Hepatocyte (in vitro differentiated cells): ENCODE data around the gene MOB4. TPM values are rescaled to one million over a fixed set of nuclear protein-coding genes. Genes with fewer than 3 reads are reported as not detected.

ENCODE experiments used
- DNase-seq: peaks from one replicate; pipeline ENCODE4 v3.0.0-alpha.2; 2016; ENCODE audit warnings: low spot score
- H2AFZ ChIP-seq: fragments of 200-600 bp; sonication (generic); 2 replicates; pipeline ENCODE4 v1.6.0; 2016; ENCODE audit warnings: antibody characterized with exemption, mild to moderate bottlenecking
- H3K27ac ChIP-seq: fragments of 200-600 bp; sonication (generic); 2 replicates; pipeline ENCODE4 v1.5.1; 2016; ENCODE audit warnings: mild to moderate bottlenecking
- H3K27me3 ChIP-seq: fragments of 200-600 bp; sonication (generic); 2 replicates; pipeline ENCODE4 v1.6.1; 2016
- H3K36me3 ChIP-seq: fragments of 200-600 bp; sonication (generic); replicated peaks from 2 replicates; pipeline ENCODE4 v1.5.1; 2016; ENCODE audit warnings: low read depth; ENCODE audit not compliant: insufficient read depth
- H3K4me1 ChIP-seq: fragments of 200-600 bp; sonication (generic); 2 replicates; pipeline ENCODE4 v1.5.1; 2016; ENCODE audit warnings: mild to moderate bottlenecking, moderate library complexity; ENCODE audit not compliant: insufficient read depth
- H3K4me2 ChIP-seq: fragments of 200-600 bp; sonication (generic); 2 replicates; pipeline ENCODE4 v1.6.0; 2016
- H3K4me3 ChIP-seq: fragments of 200-600 bp; sonication (generic); 2 replicates; pipeline ENCODE4 v1.5.1; 2016; ENCODE audit warnings: mild to moderate bottlenecking
- H3K79me2 ChIP-seq: fragments of 200-600 bp; sonication (generic); 2 replicates; pipeline ENCODE4 v1.6.0; 2017; ENCODE audit warnings: mild to moderate bottlenecking
- H3K9me2 ChIP-seq: fragments of 200-600 bp; sonication (generic); replicated peaks from 2 replicates; pipeline ENCODE4 v1.6.0; 2017; ENCODE audit warnings: mild to moderate bottlenecking; ENCODE audit not compliant: insufficient read depth
- H3K9me3 ChIP-seq: fragments of 200-600 bp; sonication (generic); 2 replicates; pipeline ENCODE4 v1.5.1; 2016; ENCODE audit warnings: low read depth, mild to moderate bottlenecking
- H4K20me1 ChIP-seq: fragments of 200-600 bp; sonication (generic); 2 replicates; pipeline ENCODE4 v1.6.0; 2016; ENCODE audit warnings: mild to moderate bottlenecking; ENCODE audit not compliant: insufficient read depth, poor library complexity, severe bottlenecking
- EZH2 ChIP-seq: fragments of 200-600 bp; sonication (generic); IDR thresholded peaks from 2 replicates; pipeline ENCODE4 v1.6.1; 2016; ENCODE audit warnings: antibody characterized with exemption, mild to moderate bottlenecking, borderline replicate concordance
- EZH2phosphoT487 ChIP-seq: fragments of 200-600 bp; sonication (generic); IDR thresholded peaks from one replicate; pipeline ENCODE4 v1.6.1; 2018; ENCODE audit warnings: antibody characterized with exemption, mild to moderate bottlenecking, low read depth, moderate library complexity; ENCODE audit not compliant: unreplicated experiment, severe bottlenecking
- WGBS: methylation state at CpG from one replicate; pipeline ENCODE4 v1.1.6; 2016; ENCODE audit warnings: low lambda C conversion rate; ENCODE audit errors: missing lambda C conversion rate; 5-methylcytosine and 5-hydroxymethylcytosine counted together
- polyA plus RNA-seq: library from polyadenylated mRNA; unstranded; fragments of >200 nt; fragmentation: Nextera tagmentation; extraction: Ambion mirVana; gene quantifications from 2 replicates; pipeline ENCODE4 v1.2.1, GENCODE V29; 2016
- total RNA-seq: library from RNA; depleted of rRNA; stranded (reverse); fragments of >200 nt; gene quantifications from 2 replicates; pipeline ENCODE4 v1.2.3, GENCODE V29; 2014
- TF ChIP-seq, protein P1 (sequence below): fragments of 200-600 bp; sonication (generic); IDR thresholded peaks from 2 replicates; pipeline ENCODE4 v1.5.1; 2016; ENCODE audit warnings: antibody characterized with exemption, mild to moderate bottlenecking; ENCODE audit not compliant: poor library complexity

Gene MOB4
- total and polyA plus RNA-seq, 2 experiments from 2014 or later, result 44.1 to 50.1 TPM

DNA sequence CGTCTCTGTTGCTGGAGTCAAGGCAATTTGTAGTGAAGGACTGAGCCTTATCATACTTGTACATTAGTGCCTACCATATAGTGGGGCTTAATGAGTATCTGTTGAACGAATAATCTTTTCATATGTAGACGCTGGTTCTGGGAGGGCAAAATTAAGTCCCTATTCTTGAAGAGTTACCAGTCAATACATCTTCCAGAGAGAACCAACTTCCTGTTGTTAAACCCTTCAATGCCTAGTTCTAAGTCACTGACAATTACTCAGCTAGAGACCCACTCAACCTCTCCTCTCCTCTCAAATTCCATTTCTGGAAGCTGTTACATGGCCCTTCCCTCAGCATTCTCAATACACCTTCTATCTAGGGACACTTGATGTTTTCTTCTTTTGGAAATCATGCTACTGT lies 1.1 kb upstream of the MOB4 start:
- peak overlapping the region; percentile 84 for H2AFZ ChIP-seq

DNA sequence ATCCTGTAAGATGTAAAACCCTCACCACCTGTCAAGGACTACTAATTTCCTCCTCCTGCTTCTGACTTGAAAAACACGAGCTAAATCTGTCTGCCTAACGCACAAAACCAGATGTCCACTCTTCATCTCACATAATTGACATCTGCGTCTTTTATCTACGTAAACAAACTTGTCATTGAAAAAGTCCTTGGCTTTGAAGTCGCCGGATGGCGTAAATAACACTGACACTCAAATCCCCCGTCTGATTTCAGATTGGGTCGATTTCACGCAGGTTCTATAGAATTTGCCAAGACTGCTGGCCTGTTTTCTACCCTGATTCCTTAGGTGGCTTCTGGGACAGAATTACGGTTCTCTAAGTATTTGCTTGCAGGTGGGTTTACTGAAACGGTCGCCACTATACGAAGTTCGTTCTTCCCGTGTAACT lies 539 bp upstream of the MOB4 start:
- H2AFZ ChIP-seq, result peak overlapping the region; percentile 84
- H3K9me2 ChIP-seq, result no peaks in the 10 kb centered on the region

More for the DNA sequence above, 1.1 kb upstream of the MOB4 start:
- TF ChIP-seq EZH2 (no peak), EZH2phosphoT487 (no peak)
- TF ChIP-seq, protein P1, sequence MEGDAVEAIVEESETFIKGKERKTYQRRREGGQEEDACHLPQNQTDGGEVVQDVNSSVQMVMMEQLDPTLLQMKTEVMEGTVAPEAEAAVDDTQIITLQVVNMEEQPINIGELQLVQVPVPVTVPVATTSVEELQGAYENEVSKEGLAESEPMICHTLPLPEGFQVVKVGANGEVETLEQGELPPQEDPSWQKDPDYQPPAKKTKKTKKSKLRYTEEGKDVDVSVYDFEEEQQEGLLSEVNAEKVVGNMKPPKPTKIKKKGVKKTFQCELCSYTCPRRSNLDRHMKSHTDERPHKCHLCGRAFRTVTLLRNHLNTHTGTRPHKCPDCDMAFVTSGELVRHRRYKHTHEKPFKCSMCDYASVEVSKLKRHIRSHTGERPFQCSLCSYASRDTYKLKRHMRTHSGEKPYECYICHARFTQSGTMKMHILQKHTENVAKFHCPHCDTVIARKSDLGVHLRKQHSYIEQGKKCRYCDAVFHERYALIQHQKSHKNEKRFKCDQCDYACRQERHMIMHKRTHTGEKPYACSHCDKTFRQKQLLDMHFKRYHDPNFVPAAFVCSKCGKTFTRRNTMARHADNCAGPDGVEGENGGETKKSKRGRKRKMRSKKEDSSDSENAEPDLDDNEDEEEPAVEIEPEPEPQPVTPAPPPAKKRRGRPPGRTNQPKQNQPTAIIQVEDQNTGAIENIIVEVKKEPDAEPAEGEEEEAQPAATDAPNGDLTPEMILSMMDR, result no peak
- Histone ChIP-seq H3K27me3 (no peaks in the 10 kb centered on the region), H3K4me1 (peaks cover 15% of the 10 kb centered on the region), H3K4me3 (no peak overlapping the region), H4K20me1 (peaks cover 15% of the 10 kb centered on the region), H3K27ac (peak overlapping the region; percentile 79), H3K4me2 (peak overlapping the region; percentile 83), H3K79me2 (peaks cover 38% of the 10 kb centered on the region), H3K9me3 (no peaks in the 10 kb centered on the region), H3K36me3 (no peaks in the 10 kb centered on the region), H3K9me2 (no peaks in the 10 kb centered on the region)
- no peak for DNase-seq
- WGBS, result 70% methylated on average over 3 of the region's 3 CpGs

DNA sequence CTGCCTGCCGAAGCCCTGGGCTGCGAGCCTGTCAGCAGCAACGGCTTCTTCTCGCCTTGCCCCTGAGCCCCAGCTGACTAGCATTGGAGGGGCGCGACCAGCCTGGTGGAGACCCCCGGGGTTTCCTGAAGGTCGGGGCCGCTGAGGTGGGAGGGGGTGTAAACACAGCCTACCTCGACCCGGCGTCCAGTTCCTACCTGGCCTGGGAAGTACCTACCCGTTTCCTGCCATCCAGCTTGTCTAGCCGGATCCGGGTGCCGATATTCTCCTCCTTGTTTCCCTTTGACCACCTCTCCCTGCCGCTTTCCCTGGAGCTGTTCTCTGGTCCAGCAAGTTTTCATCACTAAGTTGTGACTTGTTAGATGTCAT lies 511 bp downstream of the MOB4 start:
- H3K27ac ChIP-seq, result peak overlapping the region; percentile 90
- H4K20me1 ChIP-seq, result peaks cover 20% of the 10 kb centered on the region
- H3K27me3 ChIP-seq, result no peaks in the 10 kb centered on the region
- TF ChIP-seq EZH2phosphoT487, result no peak
- TF ChIP-seq, protein P1, result no peak
- no peak for TF ChIP-seq EZH2
- H3K9me2 ChIP-seq, result no peaks in the 10 kb centered on the region
- peak overlapping the region; percentile 73 for H3K4me3 ChIP-seq
- peaks cover 15% of the 10 kb centered on the region for H3K4me1 ChIP-seq
- no peaks in the 10 kb centered on the region for H3K9me3 ChIP-seq
- WGBS, result under 1% methylated on average over 16 of the region's 17 CpGs
- DNase-seq, result peak; percentile 59
- no peaks in the 10 kb centered on the region for H3K36me3 ChIP-seq
- H2AFZ ChIP-seq, result peak overlapping the region; percentile 47
- peaks cover 54% of the 10 kb centered on the region for H3K79me2 ChIP-seq
- peak overlapping the region; percentile 73 for H3K4me2 ChIP-seq

More for the DNA sequence above, 539 bp upstream of the MOB4 start:
- H3K36me3 ChIP-seq, result no peaks in the 10 kb centered on the region
- WGBS, result 0% methylated on average over 16 of the region's 16 CpGs
- H3K27me3 ChIP-seq, result no peaks in the 10 kb centered on the region
- peaks cover 44% of the 10 kb centered on the region for H3K79me2 ChIP-seq
- H3K27ac ChIP-seq, result peak overlapping the region; percentile 79
- peaks cover 15% of the 10 kb centered on the region for H3K4me1 ChIP-seq
- peak overlapping the region; percentile 56 for H3K4me3 ChIP-seq
- DNase-seq, result peak; percentile 3
- TF ChIP-seq, protein P1, result no peak
- TF ChIP-seq EZH2, result no peak
- TF ChIP-seq EZH2phosphoT487, result no peak
- peaks cover 20% of the 10 kb centered on the region for H4K20me1 ChIP-seq
- no peaks in the 10 kb centered on the region for H3K9me3 ChIP-seq
- peak overlapping the region; percentile 83 for H3K4me2 ChIP-seq

DNA sequence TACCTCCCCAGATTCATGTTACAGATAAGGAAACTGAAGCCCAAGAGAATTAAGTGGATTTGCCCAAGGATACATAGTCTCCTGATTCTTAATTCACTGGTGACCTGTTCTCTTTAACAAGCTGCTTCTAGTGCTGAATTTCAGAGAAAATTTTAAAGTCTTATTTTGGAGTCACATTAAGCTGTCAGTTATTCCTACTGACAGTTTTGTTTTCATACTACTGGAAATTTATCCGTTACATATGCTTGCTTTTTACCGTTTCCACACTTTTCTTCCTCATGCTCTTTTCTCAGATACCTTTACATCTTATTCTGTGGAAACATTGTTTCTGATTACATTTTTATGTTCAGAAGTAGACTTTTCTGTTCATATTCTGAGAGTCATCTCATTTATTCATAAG lies 1.3 kb downstream of the MOB4 start:
- no peaks in the 10 kb centered on the region for H3K36me3 ChIP-seq
- H3K9me3 ChIP-seq, result no peaks in the 10 kb centered on the region
- H2AFZ ChIP-seq, result no peak overlapping the region
- H3K9me2 ChIP-seq, result no peaks in the 10 kb centered on the region
- peaks cover 20% of the 10 kb centered on the region for H4K20me1 ChIP-seq
- peaks cover 62% of the 10 kb centered on the region for H3K79me2 ChIP-seq
- TF ChIP-seq EZH2, result no peak
- TF ChIP-seq, protein P1, result no peak
- TF ChIP-seq EZH2phosphoT487, result no peak
- no peak overlapping the region for H3K27ac ChIP-seq
- DNase-seq, result no peak
- H3K4me3 ChIP-seq, result peak overlapping the region; percentile 73
- H3K27me3 ChIP-seq, result no peaks in the 10 kb centered on the region
- H3K4me2 ChIP-seq, result peak overlapping the region; percentile 73
- peaks cover 15% of the 10 kb centered on the region for H3K4me1 ChIP-seq
- WGBS, result 66% methylated on average over 2 of the region's 2 CpGs
